Right ventricle myocardium inferior (tissue), 1 donor: Measurements from ENCODE around the gene PPOX. TPM values are rescaled to one million over a fixed set of nuclear protein-coding genes. Genes with fewer than 3 reads are reported as not detected.

Experiments
- ATAC-seq: fragments of 200-7000 bp; cut with Tn5 transposase; one replicate; pipeline ENCODE4 v1.9.1; 2020; ENCODE audit warnings: mild to moderate bottlenecking, moderate library complexity
- DNase-seq: peaks from one replicate; pipeline ENCODE4 v3.0.0; 2021; ENCODE audit errors: missing footprints
- intact Hi-C: fragments of 100-400 bp; cut with DNase I; formaldehyde crosslinking; loops from one replicate; pipeline ENCODE4 v1.11.0; 2022
- long read RNA-seq: library from polyadenylated mRNA; unstranded; transcript quantifications from one replicate; pipeline ENCODE4 v2.0.0, GENCODE V29; 2021
- total RNA-seq: library from RNA; stranded (reverse); fragmentation: NEBNext Ultra II Directional; extraction: Animal tissue kit (Norgen Biotek cat#: 25700); gene quantifications from one replicate; pipeline ENCODE4 v1.2.1, GENCODE V29; 2021
- donor health status: DM: no; HTN: yes; CAD: no; lungs with severe emphysema.

Gene PPOX
- 13.5 TPM for total RNA-seq
- long read RNA-seq, partial matches to known transcripts = 2 of 8 reads
- long read RNA-seq, other reads (novel, unspliced or antisense) = 4 of 8 reads

- ATAC-seq = peak; percentile 96
- intact Hi-C loops = no loop called here
- peak; percentile 99 for DNase-seq
Observed at GRCh38 chr1:161165742-161166668, at the start of gene PPOX. Gene PPOX, plus strand, starts transcription at chr1:161166426. Its CDS starts 422 bp downstream, at chr1:161166848.

GRCh38 chr1:161117759-161118581, 48.3 kb upstream of the PPOX start, which contains the start of the genes NIT1 and PFDN2:
Gene NIT1, plus strand, starts transcription at chr1:161118105. Its CDS starts 72 bp downstream, at chr1:161118177.
Gene PFDN2, minus strand, starts transcription at chr1:161118037. Its CDS starts 11 bp downstream, at chr1:161118026.
- ATAC-seq (peak; percentile 89), DNase-seq (peak; percentile 94)
- intact Hi-C loops = loop anchor here (1.0 to 5.0 kb wide), 2 partner anchors 14 to 76 kb away; partner anchors contain the start of gene DEDD

- DNase-seq (peak; percentile 72), ATAC-seq (peak; percentile 32)
- intact Hi-C loops = loop anchor here (5.0 kb wide), 1 partner anchor 77 kb away; no protein-coding TSS in a partner anchor
Observed at GRCh38 chr1:161119092-161119903, 46.9 kb upstream of the PPOX start.

GRCh38 chr1:161121042-161121650, 45.1 kb upstream of the PPOX start:
- DNase-seq (no peak), ATAC-seq (no peak)
- intact Hi-C loops = no loop called here

- DNase-seq = no peak
- intact Hi-C loops = no loop called here
- no peak for ATAC-seq
Observed at GRCh38 chr1:161121834-161122233, 44.4 kb upstream of the PPOX start.

GRCh38 chr1:161122967-161123366, 43.3 kb upstream of the PPOX start:
- intact Hi-C loops = no loop called here
- DNase-seq = no peak

GRCh38 chr1:161127649-161128048, 38.6 kb upstream of the PPOX start:
- intact Hi-C loops = no loop called here
- DNase-seq (no peak), ATAC-seq (no peak)

More at GRCh38 chr1:161122967-161123366, 43.3 kb upstream of the PPOX start:
- no peak for ATAC-seq

GRCh38 chr1:161128591-161129420, 37.4 kb upstream of the PPOX start:
- ATAC-seq = no peak
- intact Hi-C loops = no loop called here
- DNase-seq = no peak

- DNase-seq (no peak), ATAC-seq (no peak)
- intact Hi-C loops = loop anchor here (5.0 kb wide), 2 partner anchors 83 to 133 kb away; partner anchors contain the start of gene USF1
Observed at GRCh38 chr1:161130266-161130665, 36.0 kb upstream of the PPOX start.

GRCh38 chr1:161131523-161132409, 34.5 kb upstream of the PPOX start:
- DNase-seq (no peak), ATAC-seq (peak; percentile 26)
- intact Hi-C loops = loop anchor here (1.0 to 5.0 kb wide), 5 partner anchors 13 to 134 kb away; partner anchors contain the start of genes NIT1, PFDN2, UFC1 and USF1

GRCh38 chr1:161132410-161133219, 33.6 kb upstream of the PPOX start, which contains the start of gene DEDD:
Gene DEDD, minus strand, starts transcription at chr1:161132667. Its CDS starts 8,205 bp downstream, at chr1:161124462.
- ATAC-seq (peak; percentile 94), DNase-seq (peak; percentile 97)
- intact Hi-C loops = loop anchor here (1.0 to 5.0 kb wide), 5 partner anchors 14 to 135 kb away; partner anchors contain the start of genes NIT1, PFDN2, UFC1 and USF1

- ATAC-seq (no peak), DNase-seq (no peak)
- intact Hi-C loops = loop anchor here (2.0 to 5.0 kb wide), 3 partner anchors 20 to 136 kb away; partner anchors contain the start of genes UFC1 and USF1
Observed at GRCh38 chr1:161133220-161133740, 32.9 kb upstream of the PPOX start.

- DNase-seq (no peak), ATAC-seq (no peak)
- intact Hi-C loops = no loop called here
Observed at GRCh38 chr1:161137881-161138280, 28.3 kb upstream of the PPOX start.

- no peak for DNase-seq
- ATAC-seq = no peak
- intact Hi-C loops = no loop called here
Observed at GRCh38 chr1:161138431-161138830, 27.8 kb upstream of the PPOX start.

GRCh38 chr1:161139766-161140165, 26.5 kb upstream of the PPOX start:
- no peak for DNase-seq
- no peak for ATAC-seq
- intact Hi-C loops = no loop called here
